GM23338 (cell line): ENCODE measurements around the gene ARCN1. TPM values are rescaled to one million over a fixed set of nuclear protein-coding genes. Genes with fewer than 3 reads are reported as not detected.

ENCODE experiments used
- ATAC-seq: fragments of 200-7000 bp; cut with Tn5 transposase; 3 replicates; pipeline ENCODE4 v1.9.1; 2020
- DNase-seq: peaks from one replicate; pipeline ENCODE4 v3.0.0-alpha.2; 2015; ENCODE audit warnings: low spot score
- H2AFZ ChIP-seq: fragments of 200-600 bp; sonication (generic); 2 replicates; pipeline ENCODE4 v1.8.0; 2016; ENCODE audit warnings: antibody characterized with exemption, mild to moderate bottlenecking, moderate library complexity
- H3F3A ChIP-seq: fragments of 200-600 bp; sonication (generic); replicated peaks from 2 replicates; pipeline ENCODE4 v1.8.0; 2017; ENCODE audit warnings: antibody characterized with exemption, mixed run types, low read depth
- H3K27ac ChIP-seq: fragments of 200-600 bp; sonication (generic); 2 replicates; pipeline ENCODE4 v1.6.1; 2016; ENCODE audit warnings: low read depth
- H3K27me3 ChIP-seq: fragments of 200-600 bp; sonication (generic); 2 replicates; pipeline ENCODE4 v1.8.0; 2016; ENCODE audit warnings: mild to moderate bottlenecking, mixed run types, moderate library complexity; ENCODE audit not compliant: insufficient read depth
- H3K36me3 ChIP-seq: fragments of 200-600 bp; sonication (generic); 2 replicates; pipeline ENCODE4 v1.8.0; 2016; ENCODE audit warnings: mild to moderate bottlenecking; ENCODE audit not compliant: insufficient read depth
- H3K4me1 ChIP-seq: fragments of 200-600 bp; sonication (generic); 2 replicates; pipeline ENCODE4 v1.8.0; 2016; ENCODE audit warnings: mild to moderate bottlenecking, moderate library complexity; ENCODE audit not compliant: insufficient read depth
- H3K4me2 ChIP-seq: fragments of 200-600 bp; sonication (generic); 2 replicates; pipeline ENCODE4 v1.7.1; 2017; ENCODE audit warnings: mixed run types
- H3K4me3 ChIP-seq: fragments of 200-600 bp; sonication (generic); 2 replicates; pipeline ENCODE4 v1.6.1; 2016; ENCODE audit warnings: mixed run types
- H3K79me2 ChIP-seq: fragments of 200-600 bp; sonication (generic); replicated peaks from 2 replicates; pipeline ENCODE4 v1.8.0; 2017; ENCODE audit warnings: mild to moderate bottlenecking; ENCODE audit not compliant: insufficient read depth
- H3K9me2 ChIP-seq: fragments of 200-600 bp; sonication (generic); 2 replicates; pipeline ENCODE4 v1.8.0; 2017; ENCODE audit not compliant: insufficient read depth
- H4K20me1 ChIP-seq: fragments of 200-600 bp; sonication (generic); replicated peaks from 2 replicates; pipeline ENCODE4 v1.8.0; 2017; ENCODE audit warnings: mild to moderate bottlenecking; ENCODE audit not compliant: insufficient read depth
- H3K27ac Mint-ChIP-seq: 2 replicates; pipeline ENCODE4 v1.8.0; 2020; ENCODE audit warnings: inconsistent platforms, mild to moderate bottlenecking, moderate library complexity, mixed read lengths
- H3K27me3 Mint-ChIP-seq: 3 replicates; pipeline ENCODE4 v1.8.0; 2022; ENCODE audit warnings: low read depth, mild to moderate bottlenecking, moderate library complexity, mixed read lengths, inconsistent platforms; ENCODE audit not compliant: insufficient read depth, poor library complexity
- H3K36me3 Mint-ChIP-seq: 3 replicates; pipeline ENCODE4 v1.8.0; 2021; ENCODE audit warnings: low read depth, mild to moderate bottlenecking, inconsistent platforms, moderate library complexity, mixed read lengths
- H3K4me1 Mint-ChIP-seq: 3 replicates; pipeline ENCODE4 v1.8.0; 2020; ENCODE audit warnings: mild to moderate bottlenecking, inconsistent platforms, mixed read lengths
- H3K4me3 Mint-ChIP-seq: 3 replicates; pipeline ENCODE4 v1.8.0; 2021; ENCODE audit warnings: moderate library complexity, mild to moderate bottlenecking, inconsistent platforms, mixed read lengths
- H3K9me3 Mint-ChIP-seq: 3 replicates; pipeline ENCODE4 v1.8.0; 2020; ENCODE audit warnings: moderate library complexity, mild to moderate bottlenecking, inconsistent platforms, mixed read lengths
- CREB1 ChIP-seq: fragments of 250-450 bp; sonication (Bioruptor Pico); IDR thresholded peaks from 2 replicates; pipeline ENCODE4 v1.5.0; 2020; ENCODE audit warnings: low read depth, mild to moderate bottlenecking, moderate library complexity
- EZH2 ChIP-seq: fragments of 200-600 bp; sonication (generic); IDR thresholded peaks from one replicate; pipeline ENCODE4 v1.8.0; 2017; ENCODE audit warnings: antibody characterized with exemption, mild to moderate bottlenecking, low read depth; ENCODE audit not compliant: unreplicated experiment
- JUNB ChIP-seq: IDR thresholded peaks from one replicate; pipeline ENCODE4 v1.6.1; 2016; ENCODE audit warnings: antibody characterized with exemption; ENCODE audit not compliant: unreplicated experiment
- NANOG ChIP-seq: IDR thresholded peaks from 2 replicates; pipeline ENCODE4 v1.6.1; 2016; ENCODE audit warnings: antibody characterized with exemption, borderline replicate concordance
- STAT1 ChIP-seq: IDR thresholded peaks from one replicate; pipeline ENCODE4 v1.6.1; 2016; ENCODE audit warnings: antibody characterized with exemption; ENCODE audit not compliant: unreplicated experiment
- ZNF331 ChIP-seq: fragments of 250-450 bp; sonication (Bioruptor Pico); IDR thresholded peaks from 2 replicates; pipeline ENCODE4 v1.5.0; 2020; ENCODE audit warnings: low read depth, mild to moderate bottlenecking, moderate library complexity
- polyA plus RNA-seq: library from polyadenylated mRNA; unstranded; fragments of >200 nt; fragmentation: Nextera tagmentation; extraction: Ambion mirVana; gene quantifications from 2 replicates; pipeline ENCODE4 v1.2.1, GENCODE V29; 2016
- total RNA-seq: library from RNA; depleted of rRNA; stranded (reverse); fragments of >200 nt; shearing (Covaris generic); gene quantifications from 2 replicates; pipeline ENCODE4 v1.2.3, GENCODE V29; 2014
- TF ChIP-seq, protein P1 (sequence below): IDR thresholded peaks from one replicate; pipeline ENCODE4 v1.6.1; 2018; ENCODE audit warnings: antibody characterized with exemption; ENCODE audit not compliant: unreplicated experiment
- TF ChIP-seq, protein P2 (sequence below): fragments of 250-450 bp; sonication (Bioruptor Pico); IDR thresholded peaks from 2 replicates; pipeline ENCODE4 v1.5.0; 2020; ENCODE audit warnings: mild to moderate bottlenecking, moderate library complexity
- TF ChIP-seq, protein P3 (sequence below): IDR thresholded peaks from 2 replicates; pipeline ENCODE4 v1.6.1; 2016; ENCODE audit warnings: antibody characterized with exemption
- TF ChIP-seq, protein P4 (sequence below), 2 experiments: fragments of 200-600 bp in 1 of 2; sonication (generic) in 1 of 2; conservative IDR thresholded peaks; 2 replicates each; pipeline versions ENCODE4 v1.5.1 to v1.6.1; 2016 to 2017; ENCODE audit warnings: antibody characterized with exemption in 2 of 2, low read depth in 2 of 2, mild to moderate bottlenecking in 2 of 2, moderate library complexity in 1 of 2

The ARCN1 gene
- total and polyA plus RNA-seq, 2 experiments from 2014 or later: 79.9 to 106 TPM

DNA sequence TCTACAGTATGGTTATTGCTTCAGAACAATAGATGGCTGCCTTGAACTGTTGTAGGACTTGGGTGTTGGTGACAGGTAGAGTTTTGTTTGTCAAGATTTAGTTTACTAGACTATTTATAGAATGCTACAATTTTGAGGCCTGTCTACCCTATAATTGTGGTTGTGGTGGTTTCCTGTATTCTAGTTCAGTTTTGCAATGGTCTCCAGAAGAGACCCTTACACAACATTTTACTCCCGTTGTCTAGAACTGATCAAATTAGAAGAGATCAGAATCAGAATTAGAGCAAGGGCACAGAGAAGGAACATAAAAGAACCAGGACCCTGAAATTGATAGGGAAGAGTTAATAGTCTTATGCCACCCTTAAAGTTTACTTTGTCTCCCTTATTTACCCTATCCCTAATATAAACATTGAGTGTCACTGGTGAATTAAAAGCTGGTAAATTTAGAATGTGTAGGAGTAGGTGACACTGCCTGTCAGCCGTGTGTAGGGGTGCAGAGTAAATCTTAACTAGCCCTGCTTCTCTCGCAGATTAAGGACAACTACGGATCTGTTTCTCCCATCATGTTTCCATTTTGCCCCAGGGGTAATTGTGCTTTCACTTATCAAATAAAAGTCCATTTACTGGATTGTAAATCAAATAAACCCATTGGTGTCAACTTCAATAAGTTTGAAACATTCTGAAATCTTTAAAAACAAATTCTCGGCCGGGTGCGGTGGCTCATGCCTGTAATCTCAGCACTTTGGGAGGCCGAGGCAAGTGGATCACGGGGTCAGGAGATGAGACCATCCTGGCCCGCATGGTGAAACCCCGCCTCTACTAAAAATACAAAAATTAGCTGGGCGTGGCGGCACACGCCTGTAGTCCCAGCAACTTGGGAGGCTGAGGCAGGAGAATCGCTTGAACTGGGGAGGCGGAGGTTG, 24.3 kb downstream of the ARCN1 start (continued):
- TF ChIP-seq JUNB (no peak), CREB1 (CRISPR knock-in tag) (no peak)

DNA sequence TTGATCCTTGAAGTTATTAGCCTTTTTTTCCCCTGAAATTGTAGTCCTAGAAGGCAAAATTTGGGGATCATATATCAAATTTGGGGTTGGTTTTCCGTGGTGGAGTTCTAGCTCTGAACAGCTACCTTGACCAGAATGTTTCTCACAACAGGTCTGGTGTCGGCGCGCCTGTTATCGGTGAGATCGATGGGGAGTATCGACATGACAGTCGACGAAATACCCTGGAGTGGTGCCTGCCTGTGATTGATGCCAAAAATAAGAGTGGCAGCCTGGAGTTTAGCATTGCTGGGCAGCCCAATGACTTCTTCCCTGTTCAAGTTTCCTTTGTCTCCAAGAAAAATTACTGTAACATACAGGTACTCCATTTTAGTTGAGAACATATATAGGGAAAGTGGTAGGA, 25.3 kb downstream of the ARCN1 start:
- H3K4me2 ChIP-seq: no peak overlapping the region
- no peak for TF ChIP-seq CREB1 (CRISPR knock-in tag)
- TF ChIP-seq EZH2: no peak
- TF ChIP-seq, protein P1, sequence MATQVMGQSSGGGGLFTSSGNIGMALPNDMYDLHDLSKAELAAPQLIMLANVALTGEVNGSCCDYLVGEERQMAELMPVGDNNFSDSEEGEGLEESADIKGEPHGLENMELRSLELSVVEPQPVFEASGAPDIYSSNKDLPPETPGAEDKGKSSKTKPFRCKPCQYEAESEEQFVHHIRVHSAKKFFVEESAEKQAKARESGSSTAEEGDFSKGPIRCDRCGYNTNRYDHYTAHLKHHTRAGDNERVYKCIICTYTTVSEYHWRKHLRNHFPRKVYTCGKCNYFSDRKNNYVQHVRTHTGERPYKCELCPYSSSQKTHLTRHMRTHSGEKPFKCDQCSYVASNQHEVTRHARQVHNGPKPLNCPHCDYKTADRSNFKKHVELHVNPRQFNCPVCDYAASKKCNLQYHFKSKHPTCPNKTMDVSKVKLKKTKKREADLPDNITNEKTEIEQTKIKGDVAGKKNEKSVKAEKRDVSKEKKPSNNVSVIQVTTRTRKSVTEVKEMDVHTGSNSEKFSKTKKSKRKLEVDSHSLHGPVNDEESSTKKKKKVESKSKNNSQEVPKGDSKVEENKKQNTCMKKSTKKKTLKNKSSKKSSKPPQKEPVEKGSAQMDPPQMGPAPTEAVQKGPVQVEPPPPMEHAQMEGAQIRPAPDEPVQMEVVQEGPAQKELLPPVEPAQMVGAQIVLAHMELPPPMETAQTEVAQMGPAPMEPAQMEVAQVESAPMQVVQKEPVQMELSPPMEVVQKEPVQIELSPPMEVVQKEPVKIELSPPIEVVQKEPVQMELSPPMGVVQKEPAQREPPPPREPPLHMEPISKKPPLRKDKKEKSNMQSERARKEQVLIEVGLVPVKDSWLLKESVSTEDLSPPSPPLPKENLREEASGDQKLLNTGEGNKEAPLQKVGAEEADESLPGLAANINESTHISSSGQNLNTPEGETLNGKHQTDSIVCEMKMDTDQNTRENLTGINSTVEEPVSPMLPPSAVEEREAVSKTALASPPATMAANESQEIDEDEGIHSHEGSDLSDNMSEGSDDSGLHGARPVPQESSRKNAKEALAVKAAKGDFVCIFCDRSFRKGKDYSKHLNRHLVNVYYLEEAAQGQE: no peak
- TF ChIP-seq, protein P2, sequence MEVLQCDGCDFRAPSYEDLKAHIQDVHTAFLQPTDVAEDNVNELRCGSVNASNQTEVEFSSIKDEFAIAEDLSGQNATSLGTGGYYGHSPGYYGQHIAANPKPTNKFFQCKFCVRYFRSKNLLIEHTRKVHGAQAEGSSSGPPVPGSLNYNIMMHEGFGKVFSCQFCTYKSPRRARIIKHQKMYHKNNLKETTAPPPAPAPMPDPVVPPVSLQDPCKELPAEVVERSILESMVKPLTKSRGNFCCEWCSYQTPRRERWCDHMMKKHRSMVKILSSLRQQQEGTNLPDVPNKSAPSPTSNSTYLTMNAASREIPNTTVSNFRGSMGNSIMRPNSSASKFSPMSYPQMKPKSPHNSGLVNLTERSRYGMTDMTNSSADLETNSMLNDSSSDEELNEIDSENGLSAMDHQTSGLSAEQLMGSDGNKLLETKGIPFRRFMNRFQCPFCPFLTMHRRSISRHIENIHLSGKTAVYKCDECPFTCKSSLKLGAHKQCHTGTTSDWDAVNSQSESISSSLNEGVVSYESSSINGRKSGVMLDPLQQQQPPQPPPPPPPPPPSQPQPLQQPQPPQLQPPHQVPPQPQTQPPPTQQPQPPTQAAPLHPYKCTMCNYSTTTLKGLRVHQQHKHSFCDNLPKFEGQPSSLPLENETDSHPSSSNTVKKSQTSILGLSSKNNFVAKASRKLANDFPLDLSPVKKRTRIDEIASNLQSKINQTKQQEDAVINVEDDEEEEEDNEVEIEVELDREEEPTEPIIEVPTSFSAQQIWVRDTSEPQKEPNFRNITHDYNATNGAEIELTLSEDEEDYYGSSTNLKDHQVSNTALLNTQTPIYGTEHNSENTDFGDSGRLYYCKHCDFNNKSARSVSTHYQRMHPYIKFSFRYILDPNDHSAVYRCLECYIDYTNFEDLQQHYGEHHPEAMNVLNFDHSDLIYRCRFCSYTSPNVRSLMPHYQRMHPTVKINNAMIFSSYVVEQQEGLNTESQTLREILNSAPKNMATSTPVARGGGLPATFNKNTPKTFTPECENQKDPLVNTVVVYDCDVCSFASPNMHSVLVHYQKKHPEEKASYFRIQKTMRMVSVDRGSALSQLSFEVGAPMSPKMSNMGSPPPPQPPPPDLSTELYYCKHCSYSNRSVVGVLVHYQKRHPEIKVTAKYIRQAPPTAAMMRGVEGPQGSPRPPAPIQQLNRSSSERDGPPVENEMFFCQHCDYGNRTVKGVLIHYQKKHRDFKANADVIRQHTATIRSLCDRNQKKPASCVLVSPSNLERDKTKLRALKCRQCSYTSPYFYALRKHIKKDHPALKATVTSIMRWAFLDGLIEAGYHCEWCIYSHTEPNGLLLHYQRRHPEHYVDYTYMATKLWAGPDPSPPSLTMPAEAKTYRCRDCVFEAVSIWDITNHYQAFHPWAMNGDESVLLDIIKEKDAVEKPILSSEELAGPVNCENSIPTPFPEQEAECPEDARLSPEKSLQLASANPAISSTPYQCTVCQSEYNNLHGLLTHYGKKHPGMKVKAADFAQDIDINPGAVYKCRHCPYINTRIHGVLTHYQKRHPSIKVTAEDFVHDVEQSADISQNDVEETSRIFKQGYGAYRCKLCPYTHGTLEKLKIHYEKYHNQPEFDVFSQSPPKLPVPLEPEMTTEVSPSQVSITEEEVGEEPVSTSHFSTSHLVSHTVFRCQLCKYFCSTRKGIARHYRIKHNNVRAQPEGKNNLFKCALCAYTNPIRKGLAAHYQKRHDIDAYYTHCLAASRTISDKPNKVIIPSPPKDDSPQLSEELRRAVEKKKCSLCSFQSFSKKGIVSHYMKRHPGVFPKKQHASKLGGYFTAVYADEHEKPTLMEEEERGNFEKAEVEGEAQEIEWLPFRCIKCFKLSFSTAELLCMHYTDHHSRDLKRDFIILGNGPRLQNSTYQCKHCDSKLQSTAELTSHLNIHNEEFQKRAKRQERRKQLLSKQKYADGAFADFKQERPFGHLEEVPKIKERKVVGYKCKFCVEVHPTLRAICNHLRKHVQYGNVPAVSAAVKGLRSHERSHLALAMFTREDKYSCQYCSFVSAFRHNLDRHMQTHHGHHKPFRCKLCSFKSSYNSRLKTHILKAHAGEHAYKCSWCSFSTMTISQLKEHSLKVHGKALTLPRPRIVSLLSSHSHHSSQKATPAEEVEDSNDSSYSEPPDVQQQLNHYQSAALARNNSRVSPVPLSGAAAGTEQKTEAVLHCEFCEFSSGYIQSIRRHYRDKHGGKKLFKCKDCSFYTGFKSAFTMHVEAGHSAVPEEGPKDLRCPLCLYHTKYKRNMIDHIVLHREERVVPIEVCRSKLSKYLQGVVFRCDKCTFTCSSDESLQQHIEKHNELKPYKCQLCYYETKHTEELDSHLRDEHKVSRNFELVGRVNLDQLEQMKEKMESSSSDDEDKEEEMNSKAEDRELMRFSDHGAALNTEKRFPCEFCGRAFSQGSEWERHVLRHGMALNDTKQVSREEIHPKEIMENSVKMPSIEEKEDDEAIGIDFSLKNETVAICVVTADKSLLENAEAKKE (CRISPR knock-in tag): no peak
- no peak for TF ChIP-seq STAT1
- TF ChIP-seq, protein P3, sequence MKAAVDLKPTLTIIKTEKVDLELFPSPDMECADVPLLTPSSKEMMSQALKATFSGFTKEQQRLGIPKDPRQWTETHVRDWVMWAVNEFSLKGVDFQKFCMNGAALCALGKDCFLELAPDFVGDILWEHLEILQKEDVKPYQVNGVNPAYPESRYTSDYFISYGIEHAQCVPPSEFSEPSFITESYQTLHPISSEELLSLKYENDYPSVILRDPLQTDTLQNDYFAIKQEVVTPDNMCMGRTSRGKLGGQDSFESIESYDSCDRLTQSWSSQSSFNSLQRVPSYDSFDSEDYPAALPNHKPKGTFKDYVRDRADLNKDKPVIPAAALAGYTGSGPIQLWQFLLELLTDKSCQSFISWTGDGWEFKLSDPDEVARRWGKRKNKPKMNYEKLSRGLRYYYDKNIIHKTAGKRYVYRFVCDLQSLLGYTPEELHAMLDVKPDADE: no peak
- TF ChIP-seq, protein P4, sequence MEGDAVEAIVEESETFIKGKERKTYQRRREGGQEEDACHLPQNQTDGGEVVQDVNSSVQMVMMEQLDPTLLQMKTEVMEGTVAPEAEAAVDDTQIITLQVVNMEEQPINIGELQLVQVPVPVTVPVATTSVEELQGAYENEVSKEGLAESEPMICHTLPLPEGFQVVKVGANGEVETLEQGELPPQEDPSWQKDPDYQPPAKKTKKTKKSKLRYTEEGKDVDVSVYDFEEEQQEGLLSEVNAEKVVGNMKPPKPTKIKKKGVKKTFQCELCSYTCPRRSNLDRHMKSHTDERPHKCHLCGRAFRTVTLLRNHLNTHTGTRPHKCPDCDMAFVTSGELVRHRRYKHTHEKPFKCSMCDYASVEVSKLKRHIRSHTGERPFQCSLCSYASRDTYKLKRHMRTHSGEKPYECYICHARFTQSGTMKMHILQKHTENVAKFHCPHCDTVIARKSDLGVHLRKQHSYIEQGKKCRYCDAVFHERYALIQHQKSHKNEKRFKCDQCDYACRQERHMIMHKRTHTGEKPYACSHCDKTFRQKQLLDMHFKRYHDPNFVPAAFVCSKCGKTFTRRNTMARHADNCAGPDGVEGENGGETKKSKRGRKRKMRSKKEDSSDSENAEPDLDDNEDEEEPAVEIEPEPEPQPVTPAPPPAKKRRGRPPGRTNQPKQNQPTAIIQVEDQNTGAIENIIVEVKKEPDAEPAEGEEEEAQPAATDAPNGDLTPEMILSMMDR (conservative IDR thresholded peaks at IDR 0.05; ENCODE audit: low read depth in 2 of 2): no peak
- no peak for TF ChIP-seq ZNF331 (CRISPR knock-in tag)
- TF ChIP-seq JUNB: no peak
- TF ChIP-seq NANOG: no peak
- Mint-ChIP-seq H3K27ac (no peak overlapping the region), H3K36me3 (peaks cover 83% of the 10 kb centered on the region), H3K27me3 (no peaks in the 10 kb centered on the region), H3K4me3 (no peak overlapping the region), H3K4me1 (no peaks in the 10 kb centered on the region), H3K9me3 (no peaks in the 10 kb centered on the region)
- no peak overlapping the region for H3K4me3 ChIP-seq
- no peaks in the 10 kb centered on the region for H3K9me2 ChIP-seq
- H2AFZ ChIP-seq: no peak overlapping the region
- H3K36me3 ChIP-seq: peaks cover 59% of the 10 kb centered on the region
- H4K20me1 ChIP-seq: peaks cover 15% of the 10 kb centered on the region
- no peak overlapping the region for H3K27ac ChIP-seq
- DNase-seq (no peak), ATAC-seq (no peak)
- H3K4me1 ChIP-seq: no peaks in the 10 kb centered on the region
- peaks cover 16% of the 10 kb centered on the region; the same call in 1 of the 2 replicates for H3F3A ChIP-seq
- H3K27me3 ChIP-seq: no peaks in the 10 kb centered on the region
- H3K79me2 ChIP-seq: no peaks in the 10 kb centered on the region
